Heart right ventricle (tissue), 16 donors: ENCODE measurements around the gene ZNF789. TPM values are rescaled to one million over a fixed set of nuclear protein-coding genes. Genes with fewer than 3 reads are reported as not detected.

Experiments used
- ATAC-seq, 8 donors: fragments of 200-7000 bp; cut with Tn5 transposase; one replicate each; pipeline ENCODE4 v1.9.1; 2020; ENCODE audit warnings: mild to moderate bottlenecking in 8 of 8, moderate library complexity in 8 of 8, moderate number of reproducible peaks in 1 of 8
- DNase-seq, 2 donors: peaks; one replicate each; pipeline ENCODE4 v3.0.0-alpha.2; 2020
- H3K27ac ChIP-seq, 10 donors: fragments of 200-600 bp; sonication (generic) in 2 of 10; one replicate each; pipeline versions ENCODE4 v1.5.0 to v1.8.0; 2020 to 2022; ENCODE audit warnings: mild to moderate bottlenecking in 3 of 10
- H3K27me3 ChIP-seq, 7 donors: fragments of 200-600 bp; one replicate each; pipeline ENCODE4 v1.8.0; 2021 to 2022; ENCODE audit warnings: mild to moderate bottlenecking in 2 of 7
- H3K36me3 ChIP-seq, 9 donors: fragments of 200-600 bp; sonication (generic) in 1 of 9; one replicate each; pipeline versions ENCODE4 v1.5.0 to v1.8.0; 2020 to 2022; ENCODE audit warnings: mild to moderate bottlenecking in 2 of 9
- H3K4me1 ChIP-seq, 9 donors: fragments of 200-600 bp; sonication (generic) in 1 of 9; one replicate each; pipeline versions ENCODE4 v1.5.0 to v1.8.0; 2020 to 2022; ENCODE audit warnings: mild to moderate bottlenecking in 4 of 9
- H3K4me3 ChIP-seq, 10 donors: fragments of 200-600 bp; sonication (generic) in 2 of 10; one replicate each; pipeline versions ENCODE4 v1.5.0 to v1.8.0; 2020 to 2022; ENCODE audit warnings: mild to moderate bottlenecking in 7 of 10, moderate library complexity in 2 of 10
- H3K9me3 ChIP-seq, 11 donors: fragments of 200-600 bp in 10 of 11; sonication (generic) in 2 of 11; one replicate each; pipeline versions ENCODE4 v1.5.0 to v1.8.0; 2013 to 2022; ENCODE audit warnings: mild to moderate bottlenecking in 2 of 11, control low read depth in 1 of 11, moderate library complexity in 1 of 11
- WGBS, 2 donors: extraction: QIAGEN DNeasy Blood & Tissue Kit; methylation state at CpG; one replicate each; pipeline ENCODE4 v1.1.7; 2013; ENCODE audit warnings: inconsistent platforms in 1 of 2; 5-methylcytosine and 5-hydroxymethylcytosine counted together
- intact Hi-C, 10 donors: fragments of 100-400 bp; cut with DNase I; formaldehyde crosslinking; loops; one replicate each; pipeline versions ENCODE4 v1.11.1 to v1.14.2; 2022
- long read RNA-seq, 3 donors: library from polyadenylated mRNA; unstranded; transcript quantifications; one replicate each; pipeline ENCODE4 v2.0.0, GENCODE V29; 2020 to 2021
- polyA plus RNA-seq, 2 donors: library from polyadenylated mRNA; stranded (reverse); fragments of 200-250 nt; gene quantifications; one replicate each; pipeline ENCODE4 v1.2.3, GENCODE V29; 2013
- total RNA-seq, 10 donors: library from RNA; stranded (reverse); fragmentation: NEBNext Ultra II Directional in 3 of 10; extraction: Animal tissue kit (Norgen Biotek cat#: 25700) in 3 of 10; gene quantifications; one replicate each; pipeline versions ENCODE4 v1.2.1 to v1.2.4, GENCODE V29; 2021 to 2023
- TF ChIP-seq, protein P1 (sequence below), 9 donors: fragments of 200-600 bp; sonication (generic) in 2 of 9; IDR thresholded peaks; one replicate each; pipeline versions ENCODE4 v1.5.0 to v1.8.0; 2021 to 2022; ENCODE audit warnings: antibody characterized with exemption in 9 of 9, mild to moderate bottlenecking in 5 of 9, moderate library complexity in 1 of 9
- donor health status: Arrhythmogenic right ventricular cardiomyopathy.
- donor health status: ischemic (EF 13 %, LVEDD 7.1; RV severe dilation, severe dysfunction).
- donor health status: healthy with polysubstance abuse.
- donor health status: DM: no; HTN: yes; CAD: no.
- donor health status: DM: no; HTN: no; CAD: no.
- donor health status: ischemic (EF 25% LVEDD 6.9; RV normal size, moderate dysfunction).
- donor health status: ischemic (EF 25% LVEDD 5.7; RV mildly dilated, moderate dysfunction).
- donor health status: healthy.
- donor health status: DM: yes; HTN: yes; CAD: no.
- donor health status: Ischemic cardiomyopathy.
- donor health status: ischemic (EF 35%, LVEDD 5.7; RV mildly dilated, moderate dysfunction).
- donor health status: nonischemic (EF 11% LVEDD 7.7; RV severe dilation, severe dysfunction).
- donor health status: DM: yes; HTN: yes; CAD: no.
- donor health status: PGD.
- donor health status: ischemic (EF 29% LVEDD 5.4; RV normal size, mild dysfunction).
- donor health status: nonischemic (EF 23%, LVEDD 6.1; RV moderate dilation, normal function).

ZNF789 gene
- 1 to 10 TPM; 1.7 to 5.6 (median 3.7) TPM for total RNA-seq
- polyA plus RNA-seq = 10 to 100 TPM in 1 of 2 donors, 1 to 10 TPM in 1; 2.5 to 10.9 TPM
- long read RNA-seq, donor 1, partial matches to known transcripts = 0 of 10 reads
- long read RNA-seq, donor 1, other reads (novel, unspliced or antisense) = 9 of 10 reads
- long read RNA-seq, donor 2, partial matches to known transcripts = 0 of 10 reads
- long read RNA-seq, donor 2, other reads (novel, unspliced or antisense) = 6 of 10 reads
- long read RNA-seq, donor 3, partial matches to known transcripts = 0 of 5 reads
- long read RNA-seq, donor 3, other reads (novel, unspliced or antisense) = 5 of 5 reads

DNA sequence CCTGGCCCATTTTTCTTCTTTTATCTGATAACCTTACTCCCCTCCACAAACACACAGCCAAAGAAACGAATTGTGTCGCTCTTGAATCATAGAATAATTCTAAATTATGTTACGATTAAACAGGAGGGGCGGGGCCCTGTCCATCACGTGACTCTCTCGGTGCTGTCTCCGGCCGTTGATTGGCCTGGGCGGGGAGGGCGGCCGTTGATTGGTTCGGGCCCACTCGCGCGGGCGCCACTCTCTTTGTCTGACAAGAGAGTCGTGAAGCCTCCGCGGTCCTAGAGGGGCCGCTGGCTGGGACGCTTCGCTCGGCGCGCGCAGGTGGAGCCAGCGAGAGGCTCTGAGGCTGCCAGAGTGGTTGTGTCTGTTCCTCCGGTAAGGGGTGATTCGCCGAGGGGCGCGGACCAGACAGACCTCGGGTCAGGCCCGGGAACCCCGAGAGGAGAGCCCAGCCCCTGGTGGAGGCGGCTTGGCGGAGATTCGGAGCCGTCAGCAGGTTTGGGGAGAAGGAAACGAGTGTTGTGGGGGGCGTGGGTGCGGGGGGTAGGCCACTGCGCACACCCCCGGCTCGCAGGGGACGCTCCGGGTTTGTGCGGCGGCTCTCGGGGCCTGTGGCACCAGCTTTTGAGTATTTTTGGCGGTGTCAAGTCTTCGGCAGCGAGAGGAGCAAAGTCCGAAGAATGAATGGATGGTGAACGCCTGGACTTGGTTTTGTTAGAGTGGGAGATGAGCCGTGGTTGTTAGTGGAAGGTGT lies at the start of gene ZNF789:
Gene ZNF789 (plus strand): TSS at position 330 of the 754 bp plus-strand sequence. CDS start 3,567 bp downstream, outside the sequence.
- Histone ChIP-seq H3K4me3 (peak within 1 kb of the TSS; percentile 59 to 93 (median 72)), H3K36me3 (peaks cover 0 to 15% (median 0%) of the 10 kb centered on the region in 9 donors), H3K27me3 (no peaks in the 10 kb centered on the region), H3K9me3 (no peaks in the 10 kb centered on the region), H3K27ac (peak within 1 kb of the TSS; percentile 57 to 88 (median 84)), H3K4me1 (peaks cover 0 to 35% (median 21%) of the 10 kb centered on the region in 9 donors)
- ATAC-seq (peak; percentile 97 to 99 (median 99)), DNase-seq (peak; percentile 98)
- TF ChIP-seq, protein P1, sequence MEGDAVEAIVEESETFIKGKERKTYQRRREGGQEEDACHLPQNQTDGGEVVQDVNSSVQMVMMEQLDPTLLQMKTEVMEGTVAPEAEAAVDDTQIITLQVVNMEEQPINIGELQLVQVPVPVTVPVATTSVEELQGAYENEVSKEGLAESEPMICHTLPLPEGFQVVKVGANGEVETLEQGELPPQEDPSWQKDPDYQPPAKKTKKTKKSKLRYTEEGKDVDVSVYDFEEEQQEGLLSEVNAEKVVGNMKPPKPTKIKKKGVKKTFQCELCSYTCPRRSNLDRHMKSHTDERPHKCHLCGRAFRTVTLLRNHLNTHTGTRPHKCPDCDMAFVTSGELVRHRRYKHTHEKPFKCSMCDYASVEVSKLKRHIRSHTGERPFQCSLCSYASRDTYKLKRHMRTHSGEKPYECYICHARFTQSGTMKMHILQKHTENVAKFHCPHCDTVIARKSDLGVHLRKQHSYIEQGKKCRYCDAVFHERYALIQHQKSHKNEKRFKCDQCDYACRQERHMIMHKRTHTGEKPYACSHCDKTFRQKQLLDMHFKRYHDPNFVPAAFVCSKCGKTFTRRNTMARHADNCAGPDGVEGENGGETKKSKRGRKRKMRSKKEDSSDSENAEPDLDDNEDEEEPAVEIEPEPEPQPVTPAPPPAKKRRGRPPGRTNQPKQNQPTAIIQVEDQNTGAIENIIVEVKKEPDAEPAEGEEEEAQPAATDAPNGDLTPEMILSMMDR (IDR thresholded peaks at IDR 0.05) = peak in 1 of 9 donors; percentile 11
- intact Hi-C loops = loop anchor here in 4 of 10 donors (1.0 to 5.0 kb wide), 3 partner anchors 32 to 145 kb away; partner anchors contain the start of genes ZKSCAN5 (in 3 of the 4) and ZSCAN25 (in 1 of the 4)
- WGBS, 2 donors = 1% methylated on average over 56 of the region's 56 CpGs

DNA sequence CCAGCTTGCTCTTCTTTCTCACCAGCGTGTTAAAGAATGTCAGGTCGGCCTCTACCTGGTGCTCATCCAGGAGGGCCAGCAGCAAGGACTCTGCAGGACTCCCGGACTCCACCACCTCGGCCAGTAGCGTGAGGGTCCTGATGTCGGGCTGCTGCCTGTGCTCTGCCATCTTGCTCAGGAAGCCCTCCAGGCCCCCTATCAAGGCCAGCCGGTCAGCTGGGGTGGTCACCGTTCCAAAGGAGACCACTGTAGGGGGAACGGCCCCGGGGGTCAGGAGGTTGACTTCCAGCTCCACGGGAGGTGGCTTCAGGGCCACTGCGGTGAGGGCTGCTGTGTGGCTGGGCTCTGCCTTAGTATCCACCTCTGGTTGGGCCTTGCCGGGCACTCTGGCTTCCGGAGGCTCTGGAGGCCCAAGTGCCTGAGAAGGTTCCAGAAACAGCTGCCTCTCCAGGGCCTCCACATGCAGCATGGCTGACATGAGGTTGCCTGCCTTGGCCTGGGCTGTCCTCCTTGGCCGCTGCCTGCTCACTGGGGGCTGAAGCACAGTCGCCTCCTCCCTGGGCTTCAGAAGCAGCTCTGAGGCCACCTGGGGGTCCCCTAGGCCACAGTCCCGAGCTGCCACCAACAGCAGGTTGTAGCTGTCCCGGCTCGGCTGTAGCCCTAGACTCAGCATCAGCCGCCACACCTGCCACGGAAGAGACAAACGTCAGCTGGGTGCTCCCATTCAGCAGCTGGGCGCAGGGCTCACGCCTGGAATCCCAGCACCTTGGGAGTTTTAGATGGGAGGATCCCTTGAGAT lies 47.6 kb upstream of the ZNF789 start:
- TF ChIP-seq, protein P1 (IDR thresholded peaks at IDR 0.05) = no peak
- H3K27me3 ChIP-seq = no peaks in the 10 kb centered on the region
- no peak overlapping the region for H3K4me3 ChIP-seq
- intact Hi-C loops = no loop called here
- H3K4me1 ChIP-seq = no peaks in the 10 kb centered on the region
- no peak overlapping the region for H3K27ac ChIP-seq
- 91 to 95% methylated on average over 24 of the region's 24 CpGs for WGBS, 2 donors
- DNase-seq = no peak
- H3K9me3 ChIP-seq = no peaks in the 10 kb centered on the region
- peaks cover 0 to 83% (median 36%) of the 10 kb centered on the region in 9 donors for H3K36me3 ChIP-seq
- peak in 4 of 8 donors; percentile 11 to 31 (median 24) for ATAC-seq

DNA sequence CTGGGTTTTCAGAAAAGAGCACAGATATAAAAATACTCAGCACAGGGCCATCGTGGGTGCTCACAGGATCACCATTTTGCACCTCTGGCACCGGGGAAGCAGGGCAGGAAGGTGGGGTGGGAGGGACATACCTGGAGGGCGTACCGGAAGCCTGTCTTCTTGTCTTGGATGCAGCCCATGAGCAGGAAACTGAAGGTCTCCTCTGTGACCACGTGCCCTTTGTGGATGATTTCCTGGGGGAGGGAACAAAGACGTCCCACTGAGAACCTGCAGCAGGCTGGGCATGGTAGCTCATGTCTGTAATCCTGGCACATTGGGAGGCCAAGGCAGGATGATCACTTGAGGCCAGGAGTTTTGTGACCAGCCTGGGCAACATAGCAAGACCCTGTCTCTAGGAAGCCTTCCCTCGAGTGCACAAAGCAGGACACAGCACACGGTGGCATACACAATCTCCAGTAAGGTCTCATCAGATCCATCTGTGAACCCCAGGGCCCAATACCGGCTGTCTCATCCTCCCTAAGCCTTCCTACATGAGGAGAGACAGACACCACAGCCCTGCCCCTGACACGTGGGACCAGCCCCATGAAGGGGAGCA lies 43.6 kb upstream of the ZNF789 start:
- Histone ChIP-seq H3K9me3 (no peaks in the 10 kb centered on the region), H3K36me3 (peaks cover 0 to 85% (median 47%) of the 10 kb centered on the region in 9 donors), H3K27ac (no peak overlapping the region), H3K4me3 (no peak overlapping the region), H3K4me1 (no peaks in the 10 kb centered on the region), H3K27me3 (no peaks in the 10 kb centered on the region)
- 82 to 87% methylated on average over 10 of the region's 10 CpGs for WGBS, 2 donors
- intact Hi-C loops = no loop called here
- no peak for DNase-seq
- ATAC-seq = no peak
- TF ChIP-seq, protein P1 (IDR thresholded peaks at IDR 0.05) = no peak
